Fibroblast of lung (primary cell): Measurements from ENCODE around the gene ZNF654. TPM values are rescaled to one million over a fixed set of nuclear protein-coding genes. Genes with fewer than 3 reads are reported as not detected.
A peak's percentile ranks its signal among the peaks of the same experiment; 100 is the strongest.

Source experiments
- DNase-seq, 2 donors: peaks; one replicate each; pipeline versions ENCODE4 v3.0.0 to v3.0.0-alpha.2; 2010; ENCODE audit warnings: low read depth in 2 of 2
- H2AFZ ChIP-seq: 2 replicates; pipeline ENCODE4 v1.5.1; 2012; ENCODE audit warnings: low read length, control low read depth, inconsistent platforms
- H3K27ac ChIP-seq: 2 replicates; pipeline ENCODE4 v1.5.1; 2011; ENCODE audit warnings: low read length, control low read depth; ENCODE audit not compliant: insufficient read depth
- H3K27me3 ChIP-seq: 2 replicates; pipeline ENCODE4 v1.5.1; 2011; ENCODE audit warnings: mild to moderate bottlenecking, low read length; ENCODE audit not compliant: control insufficient read depth, insufficient read depth
- H3K36me3 ChIP-seq: 2 replicates; pipeline ENCODE4 v1.5.1; 2011; ENCODE audit warnings: low read length; ENCODE audit not compliant: control insufficient read depth, insufficient read depth
- H3K4me1 ChIP-seq: 2 replicates; pipeline ENCODE4 v1.5.1; 2011; ENCODE audit warnings: low read length; ENCODE audit not compliant: control insufficient read depth, insufficient read depth; ENCODE audit errors: extremely low read depth
- H3K4me2 ChIP-seq: 2 replicates; pipeline ENCODE4 v1.5.1; 2011; ENCODE audit warnings: low read length, control low read depth; ENCODE audit not compliant: insufficient read depth; ENCODE audit errors: extremely low read depth
- H3K4me3 ChIP-seq, 4 experiments: fragments of 200-600 bp in 1 of 4; sonication (generic) in 1 of 4; replicated peaks in 1 of 4; 2 replicates each; pipeline ENCODE4 v1.5.1; 2011 to 2016; ENCODE audit warnings: low read length in 4 of 4, low read depth in 3 of 4, mild to moderate bottlenecking in 3 of 4, control low read depth in 2 of 4, inconsistent platforms in 1 of 4, mixed read lengths in 1 of 4; ENCODE audit not compliant: insufficient read depth in 1 of 4; ENCODE audit errors: control extremely low read depth in 1 of 4
- H3K79me2 ChIP-seq: 2 replicates; pipeline ENCODE4 v1.5.1; 2012; ENCODE audit warnings: mild to moderate bottlenecking, low read length, inconsistent platforms; ENCODE audit not compliant: control insufficient read depth, insufficient read depth
- H3K9ac ChIP-seq: 2 replicates; pipeline ENCODE4 v1.5.1; 2011; ENCODE audit warnings: mild to moderate bottlenecking, low read length, control low read depth; ENCODE audit not compliant: insufficient read depth
- H3K9me3 ChIP-seq: 2 replicates; pipeline ENCODE4 v1.5.1; 2012; ENCODE audit warnings: low read depth, low read length; ENCODE audit not compliant: control insufficient read depth, insufficient read depth
- H4K20me1 ChIP-seq: 2 replicates; pipeline ENCODE4 v1.5.1; 2011; ENCODE audit warnings: low read length; ENCODE audit not compliant: control insufficient read depth, insufficient read depth; ENCODE audit errors: extremely low read depth
- EZH2 ChIP-seq: IDR thresholded peaks from 2 replicates; pipeline ENCODE4 v1.5.1; 2012; ENCODE audit warnings: low read length, control low read depth, mild to moderate bottlenecking; ENCODE audit errors: missing control alignments
- polyA plus RNA-seq, 2 donors: library from polyadenylated mRNA; depleted of rRNA in 1 of 2; stranded (reverse) in 1 of 2; unstranded in 1 of 2; fragments of >200 nt; gene quantifications; 2 replicates each; pipeline ENCODE4 v1.2.1, GENCODE V29; 2011 to 2012; ENCODE audit warnings: missing spikeins in 1 of 2
- total RNA-seq: library from RNA; depleted of rRNA; stranded (reverse); fragments of >200 nt; gene quantifications from 2 replicates; pipeline ENCODE4 v1.2.1, GENCODE V29; 2014
- TF ChIP-seq, protein P1 (sequence below), 2 donors: IDR thresholded peaks in 1 of 2; conservative IDR thresholded peaks in 1 of 2; 1 replicate in 1 of 2; 2 replicates in 1 of 2; pipeline ENCODE4 v1.5.1; 2011 to 2012; ENCODE audit warnings: low read length in 2 of 2, control low read depth in 1 of 2, inconsistent platforms in 1 of 2, low read depth in 1 of 2, mild to moderate bottlenecking in 1 of 2

ZNF654 gene
- total and polyA plus RNA-seq, 2 donors (not counting 1 experiment from before 2014, with no cell fraction given): 6.5 to 16.3 TPM

DNA sequence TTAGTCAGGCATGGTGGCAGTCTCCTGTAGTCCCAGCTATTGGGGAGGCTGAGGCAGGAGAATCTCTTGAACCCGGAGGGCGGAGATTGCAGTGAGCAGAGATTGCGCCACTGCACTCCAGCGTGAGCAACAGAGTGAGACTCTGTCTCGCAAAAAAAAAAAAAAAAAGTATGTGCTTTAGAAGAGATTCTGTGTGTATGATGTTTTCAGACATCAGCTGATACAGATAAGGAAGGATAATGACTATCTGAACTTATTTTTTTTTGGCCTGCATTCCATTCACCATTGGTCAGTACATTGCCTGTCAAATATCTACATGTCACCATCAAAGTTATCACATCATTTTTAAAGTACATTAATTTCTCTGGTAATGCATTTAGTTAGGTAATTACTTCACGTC is 108.1 kb downstream of the ZNF654 start:
- H3K4me2 ChIP-seq: no peak overlapping the region
- no peak overlapping the region for H2AFZ ChIP-seq
- DNase-seq: no peak
- no peaks in the 10 kb centered on the region for H3K9me3 ChIP-seq
- no peak overlapping the region for H3K9ac ChIP-seq
- H4K20me1 ChIP-seq: no peaks in the 10 kb centered on the region
- H3K27ac ChIP-seq: no peak overlapping the region
- no peaks in the 10 kb centered on the region for H3K36me3 ChIP-seq
- H3K4me3 ChIP-seq: no peak overlapping the region
- no peaks in the 10 kb centered on the region for H3K27me3 ChIP-seq
- H3K79me2 ChIP-seq: no peaks in the 10 kb centered on the region
- no peaks in the 10 kb centered on the region for H3K4me1 ChIP-seq
- TF ChIP-seq EZH2: no peak
- TF ChIP-seq, protein P1, sequence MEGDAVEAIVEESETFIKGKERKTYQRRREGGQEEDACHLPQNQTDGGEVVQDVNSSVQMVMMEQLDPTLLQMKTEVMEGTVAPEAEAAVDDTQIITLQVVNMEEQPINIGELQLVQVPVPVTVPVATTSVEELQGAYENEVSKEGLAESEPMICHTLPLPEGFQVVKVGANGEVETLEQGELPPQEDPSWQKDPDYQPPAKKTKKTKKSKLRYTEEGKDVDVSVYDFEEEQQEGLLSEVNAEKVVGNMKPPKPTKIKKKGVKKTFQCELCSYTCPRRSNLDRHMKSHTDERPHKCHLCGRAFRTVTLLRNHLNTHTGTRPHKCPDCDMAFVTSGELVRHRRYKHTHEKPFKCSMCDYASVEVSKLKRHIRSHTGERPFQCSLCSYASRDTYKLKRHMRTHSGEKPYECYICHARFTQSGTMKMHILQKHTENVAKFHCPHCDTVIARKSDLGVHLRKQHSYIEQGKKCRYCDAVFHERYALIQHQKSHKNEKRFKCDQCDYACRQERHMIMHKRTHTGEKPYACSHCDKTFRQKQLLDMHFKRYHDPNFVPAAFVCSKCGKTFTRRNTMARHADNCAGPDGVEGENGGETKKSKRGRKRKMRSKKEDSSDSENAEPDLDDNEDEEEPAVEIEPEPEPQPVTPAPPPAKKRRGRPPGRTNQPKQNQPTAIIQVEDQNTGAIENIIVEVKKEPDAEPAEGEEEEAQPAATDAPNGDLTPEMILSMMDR (conservative IDR thresholded peaks at IDR 0.05 in 1 of 2, IDR thresholded peaks at IDR 0.05 in 1 of 2; ENCODE audit: low read depth in 1 of 2, low read length in 2 of 2): no peak

DNA sequence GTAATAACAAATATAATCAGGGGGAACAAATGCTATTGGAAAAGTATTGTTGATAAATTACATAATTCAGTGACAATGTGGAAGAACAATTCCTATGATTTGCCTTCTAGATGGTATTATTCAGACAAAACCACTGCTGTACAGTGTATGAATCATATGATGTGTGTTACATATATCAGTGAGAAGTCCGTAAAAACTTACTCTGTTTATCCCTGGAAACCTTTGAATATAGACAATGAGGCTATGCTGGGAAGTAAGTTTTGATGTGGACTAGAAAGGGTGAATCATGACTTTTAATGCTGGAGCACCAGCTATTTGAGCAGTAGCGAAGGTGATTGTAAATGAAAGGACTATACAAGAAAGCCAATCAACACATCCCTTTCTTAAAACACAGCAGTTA is 108.6 kb downstream of the ZNF654 start:
- H3K4me3 ChIP-seq: no peak overlapping the region
- H3K79me2 ChIP-seq: no peaks in the 10 kb centered on the region
- H3K9me3 ChIP-seq: no peaks in the 10 kb centered on the region
- H3K36me3 ChIP-seq: no peaks in the 10 kb centered on the region
- no peak overlapping the region for H2AFZ ChIP-seq
- peak in 1 of 2 donors; percentile 47 for DNase-seq
- no peaks in the 10 kb centered on the region for H3K4me1 ChIP-seq
- H3K27ac ChIP-seq: no peak overlapping the region
- H4K20me1 ChIP-seq: no peaks in the 10 kb centered on the region
- H3K27me3 ChIP-seq: no peaks in the 10 kb centered on the region
- H3K9ac ChIP-seq: no peak overlapping the region
- TF ChIP-seq EZH2: no peak
- TF ChIP-seq, protein P1 (conservative IDR thresholded peaks at IDR 0.05 in 1 of 2, IDR thresholded peaks at IDR 0.05 in 1 of 2; ENCODE audit: low read depth in 1 of 2, low read length in 2 of 2): no peak
- no peak overlapping the region for H3K4me2 ChIP-seq

DNA sequence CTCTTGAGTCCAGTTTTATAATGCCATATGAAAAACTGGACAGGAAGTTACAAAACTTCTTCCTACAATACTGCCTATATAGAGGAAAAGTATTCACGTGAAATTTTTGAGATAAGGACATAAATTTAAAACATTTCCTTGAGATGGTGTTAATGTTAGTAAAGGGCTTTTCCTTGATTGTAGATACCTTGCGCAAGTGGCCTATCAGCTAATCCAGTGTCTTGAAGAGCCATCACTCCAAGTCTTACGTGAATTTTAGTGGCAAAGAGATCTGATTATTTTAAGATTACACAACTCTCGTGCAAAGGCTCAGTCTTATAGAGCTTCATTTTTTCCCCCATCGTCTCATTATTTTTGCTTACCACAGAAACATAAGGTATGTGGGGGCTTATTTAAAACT is 109.1 kb downstream of the ZNF654 start:
- no peak overlapping the region for H3K4me3 ChIP-seq
- no peak overlapping the region for H3K9ac ChIP-seq
- H3K36me3 ChIP-seq: no peaks in the 10 kb centered on the region
- H3K9me3 ChIP-seq: no peaks in the 10 kb centered on the region
- no peak overlapping the region for H2AFZ ChIP-seq
- H3K27me3 ChIP-seq: no peaks in the 10 kb centered on the region
- H4K20me1 ChIP-seq: no peaks in the 10 kb centered on the region
- TF ChIP-seq, protein P1 (conservative IDR thresholded peaks at IDR 0.05 in 1 of 2, IDR thresholded peaks at IDR 0.05 in 1 of 2; ENCODE audit: low read depth in 1 of 2, low read length in 2 of 2): no peak
- TF ChIP-seq EZH2: no peak
- no peak for DNase-seq
- no peak overlapping the region for H3K27ac ChIP-seq
- H3K79me2 ChIP-seq: no peaks in the 10 kb centered on the region
- no peak overlapping the region for H3K4me2 ChIP-seq
- no peaks in the 10 kb centered on the region for H3K4me1 ChIP-seq
